NCI-H2227 (cell line): ENCODE measurements around the gene RUVBL2.

Source experiments
- DNase-seq: peaks from one replicate; lab custom pipeline; 2025; ENCODE audit not compliant: unreplicated experiment; lab: John Stamatoyannopoulos, UW

RUVBL2 gene

GRCh38 chr19:48993175-48994034 lies at the start of gene RUVBL2, which contains the start of gene GYS1:
Gene RUVBL2, plus strand, starts transcription at chr19:48993887. Its CDS starts 25 bp downstream, at chr19:48993912.
Gene GYS1, minus strand, starts transcription at chr19:48993309. Its CDS starts 197 bp downstream, at chr19:48993112.
- DNase-seq = peak; percentile 98

DNA sequence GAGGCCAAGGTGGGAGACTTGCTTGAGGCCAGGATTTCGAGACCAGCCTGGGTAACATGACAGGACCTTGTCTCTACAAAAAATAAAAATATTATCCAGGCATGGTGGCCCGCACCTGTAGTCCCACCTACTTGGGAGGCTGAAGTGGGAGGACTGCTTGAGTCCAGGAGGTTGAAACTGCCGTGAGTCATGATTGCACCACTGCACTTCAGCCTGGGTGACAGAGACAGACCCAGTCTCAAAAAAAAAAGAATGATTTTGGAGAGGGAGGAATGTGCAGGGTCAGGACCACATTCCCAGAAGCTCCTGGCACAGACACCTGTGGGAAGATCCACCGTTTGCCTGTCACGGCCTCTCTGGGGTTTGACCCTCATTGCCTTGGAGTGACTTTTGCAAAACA lies 48.3 kb upstream of the RUVBL2 start:
- DNase-seq = no peak

- no peak for DNase-seq
Measured at GRCh38 chr19:48945817-48946216, 47.9 kb upstream of the RUVBL2 start.

- DNase-seq = no peak
Measured at GRCh38 chr19:48946463-48947257, 47.0 kb upstream of the RUVBL2 start.

DNA sequence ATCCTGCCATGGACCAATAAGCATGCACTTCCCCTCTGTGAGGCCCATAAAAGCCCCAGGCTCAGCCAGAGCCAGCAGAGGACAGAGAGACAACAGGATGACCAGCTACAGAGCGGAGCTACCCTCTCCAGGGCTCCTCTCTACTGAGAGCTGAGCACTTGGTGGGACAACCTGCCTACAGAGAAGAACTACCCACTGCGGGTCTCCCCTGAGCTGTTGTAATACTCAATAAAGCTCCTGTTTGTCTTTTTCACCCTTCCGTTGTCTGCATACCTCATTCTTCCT lies 46.5 kb upstream of the RUVBL2 start:
- DNase-seq = no peak

DNA sequence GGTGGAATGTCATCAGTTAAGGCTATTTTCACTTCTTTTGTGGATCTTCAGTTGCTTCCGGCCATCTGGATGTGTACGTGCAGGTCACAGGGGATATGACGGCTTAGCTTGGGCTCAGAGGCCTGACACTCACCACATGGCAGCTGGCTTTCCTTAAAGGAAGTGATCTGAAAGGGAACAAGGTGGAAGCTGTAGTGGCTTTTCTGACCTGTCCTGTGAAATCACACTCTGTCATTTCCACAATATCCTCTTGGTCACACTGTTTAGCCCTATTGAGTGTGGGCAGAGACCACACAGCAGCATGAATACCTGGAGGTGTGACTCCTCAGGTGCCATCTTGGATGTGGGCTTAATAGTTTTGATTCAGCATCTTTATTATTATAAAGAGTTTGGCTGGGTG lies 43.5 kb upstream of the RUVBL2 start:
- DNase-seq = no peak

DNA sequence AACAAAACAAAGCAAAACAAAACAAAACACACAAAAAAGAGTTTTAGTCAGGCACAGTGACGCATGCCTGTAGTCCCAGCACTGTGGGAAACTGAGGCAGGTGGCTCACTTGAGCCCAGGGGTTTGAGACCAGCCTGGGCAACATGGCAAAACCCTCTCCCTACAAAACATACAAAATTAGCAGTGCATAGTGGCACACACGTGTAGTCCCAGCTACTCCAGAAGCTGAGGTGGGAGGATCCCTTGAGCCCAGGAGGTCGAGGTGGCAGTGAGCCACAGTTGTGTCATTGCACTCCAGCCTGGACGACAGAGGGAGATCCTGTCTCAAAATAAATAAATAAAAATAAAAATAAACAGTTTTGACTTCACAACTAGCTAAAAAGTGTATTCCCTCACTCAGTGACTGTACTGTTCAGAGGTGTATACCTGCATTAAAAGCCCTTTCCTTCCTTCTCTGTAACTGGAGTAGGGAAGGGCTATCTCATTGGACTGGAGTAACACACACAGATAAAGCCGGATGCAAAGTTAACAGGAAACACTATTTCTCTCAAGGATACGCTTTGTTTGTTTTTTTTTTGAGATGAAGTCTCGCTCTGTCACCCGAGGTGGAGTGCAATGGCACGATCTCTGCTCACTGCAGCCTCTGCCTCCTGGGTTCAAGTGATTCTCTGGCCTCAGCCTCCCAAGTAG lies 42.7 kb upstream of the RUVBL2 start:
- DNase-seq = no peak

DNA sequence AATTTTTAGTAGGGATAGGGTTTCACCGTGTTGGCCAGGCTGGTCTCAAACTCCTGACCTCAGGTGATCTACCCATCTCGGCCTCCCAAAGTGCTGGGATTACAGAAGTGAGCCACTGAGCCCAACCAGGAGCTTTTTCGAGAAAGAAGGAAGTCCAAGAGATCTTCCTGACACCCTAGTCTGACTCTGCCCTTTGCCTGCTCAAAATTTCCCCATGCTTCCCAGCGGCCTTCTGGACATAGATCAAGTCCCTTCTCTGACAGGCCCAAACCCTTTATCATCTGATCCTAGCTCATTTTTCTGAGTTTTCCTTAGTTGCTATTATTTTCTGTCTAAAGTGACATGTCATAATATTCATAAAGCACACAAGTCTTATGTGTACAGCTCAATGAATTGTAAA lies 40.5 kb upstream of the RUVBL2 start:
- DNase-seq = no peak

- DNase-seq = no peak
Measured at GRCh38 chr19:48953990-48954594, 39.6 kb upstream of the RUVBL2 start.

- DNase-seq = peak; percentile 98
Measured at GRCh38 chr19:48954595-48955307, 38.9 kb upstream of the RUVBL2 start, which contains the start of gene BAX. Gene BAX, plus strand, starts transcription at chr19:48954875. Its CDS starts 54 bp downstream, at chr19:48954929.

DNA sequence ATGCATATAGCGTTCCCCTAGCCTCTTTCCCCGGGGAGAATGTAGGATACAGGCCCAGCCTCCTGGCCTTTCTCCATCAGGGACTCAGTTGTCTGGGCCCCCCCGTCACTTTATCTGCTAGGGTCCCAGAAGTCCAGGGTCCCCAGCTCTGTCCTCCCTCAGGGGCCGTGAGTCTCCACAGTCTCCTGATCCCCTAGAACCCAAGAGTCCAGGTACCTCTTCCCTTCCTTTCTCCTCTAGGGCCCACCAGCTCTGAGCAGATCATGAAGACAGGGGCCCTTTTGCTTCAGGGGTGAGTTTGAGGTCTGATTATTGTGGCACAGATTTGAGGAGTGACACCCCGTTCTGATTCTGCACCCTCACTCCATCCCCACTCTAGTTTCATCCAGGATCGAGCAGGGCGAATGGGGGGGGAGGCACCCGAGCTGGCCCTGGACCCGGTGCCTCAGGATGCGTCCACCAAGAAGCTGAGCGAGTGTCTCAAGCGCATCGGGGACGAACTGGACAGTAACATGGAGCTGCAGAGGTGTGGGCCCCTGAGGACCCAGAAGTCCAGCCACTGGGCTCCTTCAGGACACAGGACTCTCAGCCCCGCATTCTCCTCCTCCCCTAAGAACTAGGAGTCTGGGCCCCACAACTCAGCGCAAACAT lies 38.3 kb upstream of the RUVBL2 start:
- no peak for DNase-seq

DNA sequence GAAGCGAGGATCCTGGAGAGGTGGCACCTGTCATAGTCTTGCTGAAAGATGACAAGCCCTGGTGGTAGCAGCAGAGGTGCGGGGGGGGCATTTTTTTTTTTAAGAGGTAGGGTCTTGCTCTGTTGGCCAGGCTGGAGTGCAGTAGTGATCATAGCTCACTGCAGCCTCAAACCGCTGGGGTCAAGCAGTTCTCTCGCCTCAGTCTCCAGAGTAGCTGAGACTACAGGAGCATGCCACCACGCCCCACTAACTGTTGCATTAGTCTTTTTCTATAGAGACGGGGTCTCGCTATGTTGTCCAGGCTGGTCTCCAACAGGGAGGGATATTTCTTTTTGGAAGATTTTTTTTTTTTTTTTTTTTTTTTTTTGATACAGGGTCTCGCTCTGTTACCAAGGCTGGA lies 35.7 kb upstream of the RUVBL2 start:
- DNase-seq = no peak

- no peak for DNase-seq
Measured at GRCh38 chr19:48959341-48960239, 34.1 kb upstream of the RUVBL2 start.

GRCh38 chr19:48961051-48961649 lies 32.5 kb upstream of the RUVBL2 start:
- no peak for DNase-seq

GRCh38 chr19:48961673-48962028 lies 32.0 kb upstream of the RUVBL2 start:
- DNase-seq = no peak

DNA sequence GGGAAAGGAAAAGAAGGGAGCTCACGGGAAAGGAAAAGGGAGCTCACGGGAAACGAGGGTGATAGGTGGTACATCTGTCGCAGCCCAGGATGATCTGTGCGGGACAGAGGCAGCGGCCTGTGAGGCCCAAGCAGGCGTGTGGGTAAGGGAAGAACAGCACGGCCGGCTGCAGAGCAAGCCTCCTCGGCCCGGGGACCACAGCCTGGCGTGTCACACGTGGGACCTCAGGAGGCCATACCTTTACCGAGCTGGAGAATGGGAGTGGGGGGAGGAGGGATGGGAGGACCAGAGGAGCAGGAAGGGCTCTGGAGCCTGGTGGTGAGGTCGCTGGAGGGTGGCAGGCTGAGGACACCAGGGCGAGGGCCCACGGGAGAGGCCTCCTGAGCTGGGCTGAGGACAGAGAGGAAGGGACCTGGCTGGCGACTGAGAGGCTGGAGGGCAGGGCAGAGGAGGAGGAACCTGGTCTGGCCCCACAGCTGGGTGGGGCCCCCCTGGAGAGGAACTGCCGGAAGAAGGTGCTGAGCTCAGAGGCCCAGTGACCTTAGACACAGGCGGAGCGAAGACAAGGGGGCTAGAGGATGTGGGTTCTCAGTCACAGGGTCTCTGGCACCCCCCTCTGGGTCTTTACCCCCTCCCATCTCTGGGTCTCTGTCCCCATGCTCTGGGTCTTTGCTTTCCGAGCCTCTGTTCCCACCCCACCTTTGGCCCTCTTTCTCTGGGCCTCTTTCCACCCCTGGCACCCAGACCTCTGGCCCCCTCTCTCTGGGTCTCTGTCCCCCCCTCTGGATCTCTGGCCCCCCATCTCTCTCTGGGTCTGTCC lies 31.4 kb upstream of the RUVBL2 start:
- DNase-seq = no peak

DNA sequence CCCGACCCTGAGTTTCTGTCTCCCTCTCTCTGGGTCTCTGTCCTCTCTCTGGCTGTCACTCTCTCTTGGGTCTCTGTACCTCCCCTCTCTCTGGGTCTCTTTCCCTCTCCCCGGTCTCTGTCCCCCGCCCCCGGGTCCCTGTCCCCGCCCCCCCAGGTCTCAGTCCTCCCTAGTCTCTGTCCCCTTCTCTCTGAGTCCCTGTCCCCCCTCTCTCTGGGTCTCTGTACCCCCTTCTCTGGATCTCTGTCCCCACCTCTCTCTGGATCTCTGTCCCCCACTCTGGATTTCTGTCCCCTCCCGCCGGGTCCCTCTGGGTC lies 30.9 kb upstream of the RUVBL2 start:
- DNase-seq = no peak
